IMR-90 (cell line): ENCODE results near the gene ERCC1. TPM values are rescaled to one million over a fixed set of nuclear protein-coding genes. Genes with fewer than 3 reads are reported as not detected.

Source experiments
- ATAC-seq: fragments of 200-7000 bp; cut with Tn5 transposase; 2 replicates; pipeline ENCODE4 v1.9.1; 2020; ENCODE audit warnings: low read depth, mild to moderate bottlenecking, moderate library complexity
- BruUV-seq: library from RNA; stranded (reverse); fragments of 400-500 nt; replicated peaks from 2 replicates; lab custom pipeline; 2021; lab: Mats Ljungman, UMichigan
- CTCF ChIA-PET: fragments of 300-600 bp; formaldehyde crosslinking; extraction: SDS; loops from one replicate; lab custom pipeline; 2021; ENCODE audit warnings: antibody characterized with exemption; lab: Yijun Ruan, JAX
- POLR2A ChIA-PET: fragments of 300-600 bp; sonication (Branson Sonifier 250); formaldehyde crosslinking; loops from one replicate; lab custom pipeline; 2022; ENCODE audit warnings: antibody characterized with exemption; ENCODE audit not compliant: unreplicated experiment; lab: Charles Lee
- DNase-seq: peaks from one replicate; pipeline ENCODE4 v3.0.0; 2013
- H2AFZ ChIP-seq: replicated peaks from 2 replicates; pipeline ENCODE3; 2013; ENCODE audit warnings: low read length, mild to moderate bottlenecking; ENCODE audit not compliant: poor library complexity
- H2AK5ac ChIP-seq: 2 replicates; pipeline ENCODE4 v1.6.1; 2013; ENCODE audit warnings: low read depth, low read length, inconsistent platforms
- H2AK9ac ChIP-seq: replicated peaks from 2 replicates; pipeline ENCODE3; 2013; ENCODE audit warnings: mild to moderate bottlenecking, low read depth, low read length, moderate library complexity; ENCODE audit not compliant: poor library complexity
- H2BK120ac ChIP-seq: 2 replicates; pipeline ENCODE4 v1.6.1; 2013; ENCODE audit warnings: low read depth, low read length, inconsistent platforms
- H2BK15ac ChIP-seq: 3 replicates; pipeline ENCODE4 v1.6.1; 2013; ENCODE audit warnings: low read depth, low read length, inconsistent platforms
- H2BK20ac ChIP-seq: 2 replicates; pipeline ENCODE4 v1.6.1; 2013; ENCODE audit warnings: low read depth, mild to moderate bottlenecking, inconsistent platforms, low read length, moderate library complexity
- H2BK5ac ChIP-seq: 2 replicates; pipeline ENCODE4 v1.6.1; 2013; ENCODE audit warnings: mild to moderate bottlenecking, low read depth, low read length, inconsistent platforms; ENCODE audit not compliant: poor library complexity, severe bottlenecking
- H3K14ac ChIP-seq: replicated peaks from 2 replicates; pipeline ENCODE4 v1.6.1; 2013; ENCODE audit warnings: low read depth, low read length, inconsistent platforms
- H3K18ac ChIP-seq: 2 replicates; pipeline ENCODE4 v1.6.1; 2013; ENCODE audit warnings: low read depth, low read length, control low read depth
- H3K23ac ChIP-seq: 2 replicates; pipeline ENCODE4 v1.6.1; 2013; ENCODE audit warnings: low read depth, low read length, inconsistent platforms
- H3K27ac ChIP-seq: 2 replicates; pipeline ENCODE4 v1.5.1; 2013; ENCODE audit warnings: mild to moderate bottlenecking, control low read depth, low read length; ENCODE audit not compliant: insufficient read depth
- H3K27me3 ChIP-seq: 2 replicates; pipeline ENCODE4 v1.6.1; 2013; ENCODE audit warnings: low read length; ENCODE audit not compliant: control insufficient read depth, insufficient read depth
- H3K36me3 ChIP-seq: 2 replicates; pipeline ENCODE4 v1.6.1; 2013; ENCODE audit warnings: low read length, mixed read lengths; ENCODE audit not compliant: control insufficient read depth, insufficient read depth
- H3K4ac ChIP-seq: 2 replicates; pipeline ENCODE4 v1.6.1; 2013; ENCODE audit warnings: low read depth, low read length, inconsistent platforms
- H3K4me1 ChIP-seq: 2 replicates; pipeline ENCODE4 v1.6.1; 2013; ENCODE audit warnings: low read length, mixed read lengths; ENCODE audit not compliant: control insufficient read depth, insufficient read depth
- H3K4me2 ChIP-seq: 2 replicates; pipeline ENCODE4 v1.6.1; 2013; ENCODE audit warnings: low read depth, mild to moderate bottlenecking, control low read depth, low read length, moderate library complexity
- H3K4me3 ChIP-seq: 2 replicates; pipeline ENCODE4 v1.5.1; 2013; ENCODE audit warnings: low read depth, mild to moderate bottlenecking, control low read depth, low read length, moderate library complexity; ENCODE audit not compliant: insufficient read depth
- H3K56ac ChIP-seq: 2 replicates; pipeline ENCODE4 v1.6.1; 2013; ENCODE audit warnings: low read length, inconsistent platforms; ENCODE audit not compliant: insufficient read depth; ENCODE audit errors: extremely low read depth
- H3K79me1 ChIP-seq, 2 experiments: 2 replicates each; pipeline ENCODE4 v1.6.1; 2013; ENCODE audit warnings: low read length in 2 of 2, inconsistent platforms in 1 of 2, low read depth in 1 of 2
- H3K9ac ChIP-seq: 2 replicates; pipeline ENCODE4 v1.6.1; 2013; ENCODE audit warnings: low read depth, low read length, control low read depth
- H3K9me1 ChIP-seq: 2 replicates; pipeline ENCODE4 v1.6.1; 2013; ENCODE audit warnings: low read length, inconsistent platforms; ENCODE audit not compliant: insufficient read depth
- H3K9me3 ChIP-seq: 2 replicates; pipeline ENCODE4 v1.6.1; 2013; ENCODE audit warnings: low read length; ENCODE audit not compliant: control insufficient read depth, insufficient read depth
- H4K20me1 ChIP-seq: 2 replicates; pipeline ENCODE4 v1.6.1; 2013; ENCODE audit warnings: low read length, inconsistent platforms; ENCODE audit not compliant: insufficient read depth
- H4K5ac ChIP-seq: 2 replicates; pipeline ENCODE4 v1.6.1; 2013; ENCODE audit warnings: mild to moderate bottlenecking, low read depth, low read length, control low read depth
- H4K8ac ChIP-seq, 2 experiments: 2 replicates each; pipeline ENCODE4 v1.6.1; 2013; ENCODE audit warnings: low read depth in 2 of 2, low read length in 2 of 2, control low read depth in 1 of 2, inconsistent platforms in 1 of 2
- H4K91ac ChIP-seq: 2 replicates; pipeline ENCODE4 v1.6.1; 2013; ENCODE audit warnings: low read depth, low read length, inconsistent platforms; ENCODE audit not compliant: insufficient read depth
- BHLHE40 ChIP-seq: fragments of 150-350 bp; IDR thresholded peaks from 2 replicates; pipeline ENCODE4 v1.6.1; 2016; ENCODE audit warnings: mild to moderate bottlenecking, low read depth, low read length
- CHD1 ChIP-seq: IDR thresholded peaks from 2 replicates; pipeline ENCODE4 v1.6.1; 2012; ENCODE audit warnings: low read depth, low read length, improper control_type of control experiment
- FOS ChIP-seq: fragments of 150-350 bp; IDR thresholded peaks from 2 replicates; pipeline ENCODE4 v1.6.1; 2016; ENCODE audit warnings: low read depth, low read length
- MAFK ChIP-seq: IDR thresholded peaks from 2 replicates; pipeline ENCODE4 v1.6.1; 2012; ENCODE audit warnings: low read depth, low read length, improper control_type of control experiment
- MAZ ChIP-seq: IDR thresholded peaks from 2 replicates; pipeline ENCODE4 v1.6.1; 2012; ENCODE audit warnings: low read depth, mild to moderate bottlenecking, low read length, improper control_type of control experiment, moderate library complexity, borderline replicate concordance
- MXI1 ChIP-seq: IDR thresholded peaks from 2 replicates; pipeline ENCODE4 v1.6.1; 2012; ENCODE audit warnings: low read depth, mild to moderate bottlenecking, low read length, moderate library complexity, borderline replicate concordance
- NFE2L2 ChIP-seq: fragments of 150-350 bp; IDR thresholded peaks from 2 replicates; pipeline ENCODE4 v1.6.1; 2016; ENCODE audit warnings: low read depth, mild to moderate bottlenecking, low read length
- POLR2A ChIP-seq: IDR thresholded peaks from 2 replicates; pipeline ENCODE4 v1.6.1; 2012; ENCODE audit warnings: mild to moderate bottlenecking, low read depth, low read length
- RAD21 ChIP-seq: IDR thresholded peaks from 2 replicates; pipeline ENCODE4 v1.6.1; 2012; ENCODE audit warnings: low read length, improper control_type of control experiment
- RCOR1 ChIP-seq: IDR thresholded peaks from 2 replicates; pipeline ENCODE4 v1.6.1; 2012; ENCODE audit warnings: mild to moderate bottlenecking, low read length, improper control_type of control experiment; ENCODE audit not compliant: insufficient replicate concordance
- RFX5 ChIP-seq: IDR thresholded peaks from 2 replicates; pipeline ENCODE4 v1.8.0; 2012; ENCODE audit warnings: low read depth, mild to moderate bottlenecking, low read length, moderate library complexity
- WGBS, 2 experiments: methylation state at CpG; one replicate each; pipeline versions ENCODE4 v1.1.5 to v1.1.7; 2013; ENCODE audit warnings: missing lambda C conversion rate in 2 of 2; ENCODE audit not compliant: insufficient read length in 1 of 2; ENCODE audit errors: extremely low coverage in 2 of 2; 5-methylcytosine and 5-hydroxymethylcytosine counted together
- dilution Hi-C: fragments of 300-500 bp; cut with HindIII; formaldehyde crosslinking; loops from one replicate; pipeline ENCODE4 v1.14.3; 2018; ENCODE audit warnings: low sequenced_read_pairs; ENCODE audit not compliant: unreplicated experiment
- in situ Hi-C: fragments of 300-500 bp; cut with MboI; formaldehyde crosslinking; loops from 3 replicates; pipeline ENCODE4 v1.14.3; 2019; ENCODE audit warnings: low sequenced_read_pairs, inconsistent platforms, mixed read lengths
- intact Hi-C: fragments of 100-400 bp; cut with micrococcal nuclease; formaldehyde crosslinking; loops from 2 replicates; pipeline ENCODE4 v1.10.0; 2022
- polyA plus RNA-seq, 3 experiments: library from polyadenylated mRNA; depleted of rRNA; stranded (reverse); fragments of >200 nt; gene quantifications; 2 replicates each; pipeline ENCODE4 v1.2.3, GENCODE V29; 2012; ENCODE audit warnings: low replicate concordance in 1 of 3
- total RNA-seq: library from RNA; depleted of rRNA; stranded (reverse); fragments of >200 nt; gene quantifications from 2 replicates; pipeline ENCODE4 v1.2.3, GENCODE V29; 2012
- TF ChIP-seq, protein P1 (sequence below): conservative IDR thresholded peaks from 2 replicates; pipeline ENCODE4 v1.5.1; 2012; ENCODE audit warnings: mild to moderate bottlenecking, low read depth, low read length, improper control_type of control experiment
- TF ChIP-seq, protein P2 (sequence below): fragments of 150-350 bp; IDR thresholded peaks from 2 replicates; pipeline ENCODE4 v1.6.1; 2017; ENCODE audit warnings: mild to moderate bottlenecking, antibody characterized with exemption, low read length, low read depth

ERCC1 gene
- total and polyA plus RNA-seq, 2 of the 4 experiments (the other 2 are of a cell fraction) = 84.2 to 132 TPM

DNA sequence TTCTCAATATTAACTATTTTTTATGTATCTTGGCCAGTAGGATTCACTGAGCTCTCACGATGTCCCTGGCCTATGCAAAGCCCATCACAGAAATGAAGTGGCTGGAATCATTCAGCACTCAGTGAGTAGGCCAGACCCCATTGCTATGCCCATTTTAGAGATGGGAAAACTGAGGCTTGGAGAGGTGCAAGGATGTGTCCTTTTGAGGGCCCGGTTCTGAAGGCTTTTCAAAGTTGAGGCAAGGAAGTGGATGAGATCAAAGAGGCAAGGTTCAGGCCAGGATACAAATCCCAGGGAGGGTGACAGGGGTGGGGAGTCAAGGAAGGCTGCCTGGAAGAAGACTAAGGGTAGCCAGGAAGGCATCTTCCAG, 18.7 kb upstream of the ERCC1 start:
- Histone ChIP-seq H3K4me2 (no peak overlapping the region), H2AFZ (peak overlapping the region; percentile 87), H2BK15ac (0 out of 3 replicates have a peak overlapping the region, but pooled peaks have one; percentile 66), H2AK9ac (peak overlapping the region; percentile 52), H4K8ac (peak overlapping the region in 1 of 2 experiments; percentile 54; a peak in 1 of 4 replicates), H3K14ac (no peak overlapping the region; the same call in 1 of the 2 replicates), H2BK5ac (no peak overlapping the region), H3K27me3 (no peaks in the 10 kb centered on the region), H4K20me1 (no peaks in the 10 kb centered on the region), H4K5ac (no peak overlapping the region), H2BK20ac (0 out of 2 replicates have a peak overlapping the region, but pooled peaks have one; percentile 14), H3K56ac (no peak overlapping the region), H3K79me1 (peaks cover 0 to 22% of the 10 kb centered on the region in 2 experiments; a peak in 2 of 4 replicates), H2AK5ac (peak overlapping the region; percentile 37), H3K4ac (peak overlapping the region; percentile 67), H3K23ac (peak overlapping the region; percentile 9; the same call in 1 of the 2 replicates), H3K9me3 (no peaks in the 10 kb centered on the region), H3K9me1 (no peaks in the 10 kb centered on the region), H4K91ac (peak overlapping the region; percentile 22; the same call in 1 of the 2 replicates), H2BK120ac (no peak overlapping the region), H3K27ac (no peak overlapping the region; the same call in 1 of the 2 replicates), H3K4me3 (no peak overlapping the region), H3K4me1 (peaks cover 17% of the 10 kb centered on the region), H3K18ac (no peak overlapping the region), H3K36me3 (no peaks in the 10 kb centered on the region), H3K9ac (no peak overlapping the region)
- BruUV-seq = no TSS peak
- no peak for TF ChIP-seq MXI1
- no peak for TF ChIP-seq FOS
- no peak for TF ChIP-seq RFX5
- no peak for TF ChIP-seq CHD1
- no peak for TF ChIP-seq RCOR1
- no peak for TF ChIP-seq MAZ
- no peak for TF ChIP-seq RAD21
- TF ChIP-seq, protein P1, sequence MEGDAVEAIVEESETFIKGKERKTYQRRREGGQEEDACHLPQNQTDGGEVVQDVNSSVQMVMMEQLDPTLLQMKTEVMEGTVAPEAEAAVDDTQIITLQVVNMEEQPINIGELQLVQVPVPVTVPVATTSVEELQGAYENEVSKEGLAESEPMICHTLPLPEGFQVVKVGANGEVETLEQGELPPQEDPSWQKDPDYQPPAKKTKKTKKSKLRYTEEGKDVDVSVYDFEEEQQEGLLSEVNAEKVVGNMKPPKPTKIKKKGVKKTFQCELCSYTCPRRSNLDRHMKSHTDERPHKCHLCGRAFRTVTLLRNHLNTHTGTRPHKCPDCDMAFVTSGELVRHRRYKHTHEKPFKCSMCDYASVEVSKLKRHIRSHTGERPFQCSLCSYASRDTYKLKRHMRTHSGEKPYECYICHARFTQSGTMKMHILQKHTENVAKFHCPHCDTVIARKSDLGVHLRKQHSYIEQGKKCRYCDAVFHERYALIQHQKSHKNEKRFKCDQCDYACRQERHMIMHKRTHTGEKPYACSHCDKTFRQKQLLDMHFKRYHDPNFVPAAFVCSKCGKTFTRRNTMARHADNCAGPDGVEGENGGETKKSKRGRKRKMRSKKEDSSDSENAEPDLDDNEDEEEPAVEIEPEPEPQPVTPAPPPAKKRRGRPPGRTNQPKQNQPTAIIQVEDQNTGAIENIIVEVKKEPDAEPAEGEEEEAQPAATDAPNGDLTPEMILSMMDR = no peak
- TF ChIP-seq MAFK = no peak
- TF ChIP-seq NFE2L2 = no peak
- no peak for TF ChIP-seq POLR2A
- no peak for TF ChIP-seq BHLHE40
- TF ChIP-seq, protein P2, sequence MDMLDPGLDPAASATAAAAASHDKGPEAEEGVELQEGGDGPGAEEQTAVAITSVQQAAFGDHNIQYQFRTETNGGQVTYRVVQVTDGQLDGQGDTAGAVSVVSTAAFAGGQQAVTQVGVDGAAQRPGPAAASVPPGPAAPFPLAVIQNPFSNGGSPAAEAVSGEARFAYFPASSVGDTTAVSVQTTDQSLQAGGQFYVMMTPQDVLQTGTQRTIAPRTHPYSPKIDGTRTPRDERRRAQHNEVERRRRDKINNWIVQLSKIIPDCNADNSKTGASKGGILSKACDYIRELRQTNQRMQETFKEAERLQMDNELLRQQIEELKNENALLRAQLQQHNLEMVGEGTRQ = no peak
- dilution Hi-C loops (no loop called here), intact Hi-C loops (no loop called here), in situ Hi-C loops (loop anchor here (5.0 kb wide), 1 partner anchor 35 kb away; no protein-coding TSS in a partner anchor)
- ChIA-PET CTCF (interaction anchor here (1.2 kb wide), 1 partner anchor 36 kb away, joined by 4 read pairs; no protein-coding TSS in a partner anchor), POLR2A (no interaction called here)
- no peak for ATAC-seq
- no peak for DNase-seq
- 100% methylated on average over 1 of the region's 2 CpGs; no CpG with 5 or more reads in 1 of the 2 experiments for WGBS, 2 experiments
